ENCODE measurements around the gene MTUS2.

- TF ChIP-seq RFX5 (IDR thresholded peaks at IDR 0.05; ENCODE audit: borderline replicate concordance, low read depth, low read length) = no peak
- no peak for TF ChIP-seq POLR2A (IDR thresholded peaks at IDR 0.05; ENCODE audit: control extremely low read depth in 1 of 2, low read depth in 2 of 2, low read length in 2 of 2)
- TF ChIP-seq CTCF (IDR thresholded peaks at IDR 0.05; ENCODE audit: control extremely low read depth in 1 of 3, insufficient read depth in 1 of 3, low read depth in 1 of 3, low read length in 3 of 3) = no peak
- TF ChIP-seq GABPA (IDR thresholded peaks at IDR 0.05; ENCODE audit: borderline replicate concordance, insufficient read depth, low read length) = no peak
Observed at GRCh38 chr13:29170436-29171082, 350.4 kb downstream of the MTUS2 start.
